Stimulated activated CD8-positive, alpha-beta memory T cell treated with anti-CD3 and anti-CD28 coated beads, Interleukin-15, amount 100 ng/mL, for 24 hours (primary cell): ENCODE data around the gene TOP2A.

Experiments used
- DNase-seq: peaks from one replicate; pipeline ENCODE4 v3.0.0-alpha.2; 2020; ENCODE audit warnings: low read depth

TOP2A gene, protein sequence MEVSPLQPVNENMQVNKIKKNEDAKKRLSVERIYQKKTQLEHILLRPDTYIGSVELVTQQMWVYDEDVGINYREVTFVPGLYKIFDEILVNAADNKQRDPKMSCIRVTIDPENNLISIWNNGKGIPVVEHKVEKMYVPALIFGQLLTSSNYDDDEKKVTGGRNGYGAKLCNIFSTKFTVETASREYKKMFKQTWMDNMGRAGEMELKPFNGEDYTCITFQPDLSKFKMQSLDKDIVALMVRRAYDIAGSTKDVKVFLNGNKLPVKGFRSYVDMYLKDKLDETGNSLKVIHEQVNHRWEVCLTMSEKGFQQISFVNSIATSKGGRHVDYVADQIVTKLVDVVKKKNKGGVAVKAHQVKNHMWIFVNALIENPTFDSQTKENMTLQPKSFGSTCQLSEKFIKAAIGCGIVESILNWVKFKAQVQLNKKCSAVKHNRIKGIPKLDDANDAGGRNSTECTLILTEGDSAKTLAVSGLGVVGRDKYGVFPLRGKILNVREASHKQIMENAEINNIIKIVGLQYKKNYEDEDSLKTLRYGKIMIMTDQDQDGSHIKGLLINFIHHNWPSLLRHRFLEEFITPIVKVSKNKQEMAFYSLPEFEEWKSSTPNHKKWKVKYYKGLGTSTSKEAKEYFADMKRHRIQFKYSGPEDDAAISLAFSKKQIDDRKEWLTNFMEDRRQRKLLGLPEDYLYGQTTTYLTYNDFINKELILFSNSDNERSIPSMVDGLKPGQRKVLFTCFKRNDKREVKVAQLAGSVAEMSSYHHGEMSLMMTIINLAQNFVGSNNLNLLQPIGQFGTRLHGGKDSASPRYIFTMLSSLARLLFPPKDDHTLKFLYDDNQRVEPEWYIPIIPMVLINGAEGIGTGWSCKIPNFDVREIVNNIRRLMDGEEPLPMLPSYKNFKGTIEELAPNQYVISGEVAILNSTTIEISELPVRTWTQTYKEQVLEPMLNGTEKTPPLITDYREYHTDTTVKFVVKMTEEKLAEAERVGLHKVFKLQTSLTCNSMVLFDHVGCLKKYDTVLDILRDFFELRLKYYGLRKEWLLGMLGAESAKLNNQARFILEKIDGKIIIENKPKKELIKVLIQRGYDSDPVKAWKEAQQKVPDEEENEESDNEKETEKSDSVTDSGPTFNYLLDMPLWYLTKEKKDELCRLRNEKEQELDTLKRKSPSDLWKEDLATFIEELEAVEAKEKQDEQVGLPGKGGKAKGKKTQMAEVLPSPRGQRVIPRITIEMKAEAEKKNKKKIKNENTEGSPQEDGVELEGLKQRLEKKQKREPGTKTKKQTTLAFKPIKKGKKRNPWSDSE (N-terminal part only)

DNA sequence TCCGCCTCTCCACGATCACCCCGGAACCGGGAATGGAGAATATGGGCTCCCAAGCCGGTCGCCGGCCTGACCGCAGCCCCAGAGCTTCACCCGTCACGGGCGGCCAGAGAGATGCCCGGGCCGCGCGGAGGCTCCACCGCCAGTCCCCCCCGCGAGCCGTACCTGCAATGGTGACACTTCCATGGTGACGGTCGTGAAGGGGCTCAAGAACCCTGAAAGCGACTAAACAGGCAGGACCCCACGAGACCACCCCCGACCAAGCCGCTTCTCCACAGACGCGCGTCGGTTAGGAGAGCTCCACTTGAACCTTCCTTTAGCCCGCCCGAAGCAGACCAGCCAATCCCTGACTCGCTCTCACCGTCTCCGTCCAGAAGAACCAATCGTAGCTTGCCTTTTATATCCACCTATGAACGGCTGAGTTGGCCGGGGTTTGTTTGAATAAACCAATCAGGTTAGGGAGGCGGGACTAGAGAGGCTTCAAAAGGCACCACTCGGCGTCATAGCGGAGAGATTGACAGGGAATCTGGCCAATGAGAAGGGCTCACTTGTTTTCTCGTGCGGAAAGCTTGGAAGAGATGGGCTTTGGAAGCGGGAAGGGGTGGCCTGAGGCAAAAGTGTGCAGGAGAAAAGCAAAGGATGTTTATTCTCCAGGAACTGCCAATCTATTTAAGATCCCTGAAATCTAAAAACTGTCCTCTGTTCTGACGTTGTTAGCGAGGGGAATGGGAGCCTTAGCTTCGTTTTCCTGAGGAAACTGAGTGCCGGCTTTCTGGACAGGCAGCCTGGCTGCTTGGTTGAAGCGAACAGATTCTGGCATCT lies at the start of gene TOP2A:
Gene TOP2A (minus strand): TSS at position 288 of the 819 bp plus-strand sequence. CDS start 105 bp downstream, at position 183.
- DNase-seq = peak; percentile 82

DNA sequence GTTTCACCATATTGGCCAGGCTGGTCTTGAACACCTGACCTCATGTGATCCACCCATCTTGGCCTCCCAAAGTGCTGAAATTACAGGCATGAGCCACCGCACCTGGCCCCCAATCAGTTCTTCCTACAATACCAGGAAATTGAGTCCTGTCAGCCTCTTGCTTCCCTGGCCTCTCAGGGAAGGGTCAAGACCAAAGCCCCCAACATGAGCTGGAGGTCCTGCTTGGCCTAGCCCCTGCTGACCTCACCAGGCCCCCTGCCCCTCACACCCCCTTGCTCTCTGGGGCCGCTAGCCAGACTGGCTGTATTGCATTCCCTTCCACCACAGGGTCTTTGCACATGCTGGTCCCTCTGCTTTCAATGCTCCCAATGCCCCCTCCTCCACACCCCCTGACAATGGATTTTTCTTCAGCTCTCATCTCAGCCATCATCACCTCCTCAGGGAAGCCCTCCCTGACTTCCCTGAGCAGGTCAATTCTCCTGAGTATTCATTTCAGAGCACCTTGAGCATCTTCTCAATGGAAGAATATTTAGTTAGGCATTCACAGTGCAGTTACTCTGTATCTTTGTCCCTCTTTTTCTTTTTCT lies 49.7 kb upstream of the TOP2A start:
- no peak for DNase-seq

DNA sequence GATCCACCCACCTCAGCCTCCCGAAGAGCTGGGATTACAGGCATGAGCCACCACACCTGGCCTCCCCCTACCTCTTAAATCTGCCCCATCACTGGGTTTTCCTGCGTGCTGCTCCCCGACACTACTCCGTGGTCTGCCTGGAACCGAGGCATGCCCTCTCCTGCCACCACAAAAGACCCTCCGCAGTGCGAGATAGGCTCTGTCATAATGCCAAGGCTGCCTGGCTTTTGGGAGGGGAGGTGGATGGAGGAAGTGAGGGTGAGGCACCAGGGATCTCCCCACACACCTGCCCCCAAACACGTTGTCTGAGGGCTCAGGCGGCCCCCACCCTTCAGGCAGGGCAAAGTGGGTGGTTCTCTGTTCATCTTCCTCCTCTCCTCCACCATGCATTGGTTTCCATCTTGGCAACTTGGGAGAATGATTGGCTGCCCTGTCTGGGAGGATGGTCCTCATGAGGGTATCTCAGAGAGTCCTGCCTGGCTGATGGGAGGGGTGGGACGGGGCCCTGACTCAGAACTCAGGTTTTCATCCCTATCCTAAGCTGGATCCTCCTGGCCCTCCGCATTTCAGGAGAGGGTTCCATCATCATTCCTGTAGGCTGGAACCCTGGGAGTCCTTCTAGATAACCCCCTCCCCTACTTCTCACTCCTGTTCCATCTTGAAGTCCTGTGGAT lies 48.7 kb upstream of the TOP2A start:
- no peak for DNase-seq

DNA sequence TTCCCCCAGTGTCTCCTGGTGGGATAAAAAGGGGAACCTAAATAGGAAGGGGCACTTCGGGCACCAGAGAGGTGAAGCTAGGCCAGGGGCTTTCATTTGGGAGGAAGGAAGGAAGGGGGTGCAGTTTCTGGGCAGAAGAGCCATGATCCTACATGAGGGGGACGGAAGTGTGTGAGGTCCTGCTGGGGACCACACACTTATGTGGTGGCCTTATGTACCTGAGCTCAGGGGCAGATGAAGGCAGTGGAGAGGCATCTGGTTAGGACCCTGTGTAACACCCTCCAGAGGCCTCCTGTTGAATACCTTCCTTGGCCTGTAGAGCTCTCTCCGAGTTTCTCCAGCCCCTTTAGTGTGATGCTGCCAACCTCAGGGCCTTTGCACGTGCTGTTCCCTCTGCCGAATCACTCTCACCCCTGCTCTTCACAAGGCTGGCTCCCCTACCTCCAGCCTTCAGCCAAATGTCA lies 46.7 kb upstream of the TOP2A start:
- DNase-seq = no peak

DNA sequence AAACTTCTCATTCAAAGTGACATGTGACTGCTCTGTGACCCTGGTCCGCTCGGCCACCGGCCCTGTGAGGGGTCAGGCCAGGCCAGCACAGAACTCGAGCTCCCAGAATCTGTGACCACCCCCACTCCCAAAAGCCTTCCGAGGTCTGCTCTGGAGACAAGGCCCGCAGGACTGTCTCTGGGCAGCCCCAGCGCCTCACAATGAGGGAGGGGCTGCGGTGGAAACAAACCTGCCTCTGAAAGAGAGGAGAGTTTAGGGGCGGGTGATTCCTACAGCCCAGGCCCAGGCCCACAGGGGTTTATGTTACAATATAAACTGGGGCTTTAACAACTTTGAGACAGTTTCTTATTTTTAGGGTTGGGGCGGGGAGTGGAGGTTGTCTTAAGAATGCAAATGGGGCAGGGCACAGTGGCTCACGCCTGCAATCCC lies 45.4 kb upstream of the TOP2A start:
- no peak for DNase-seq

DNA sequence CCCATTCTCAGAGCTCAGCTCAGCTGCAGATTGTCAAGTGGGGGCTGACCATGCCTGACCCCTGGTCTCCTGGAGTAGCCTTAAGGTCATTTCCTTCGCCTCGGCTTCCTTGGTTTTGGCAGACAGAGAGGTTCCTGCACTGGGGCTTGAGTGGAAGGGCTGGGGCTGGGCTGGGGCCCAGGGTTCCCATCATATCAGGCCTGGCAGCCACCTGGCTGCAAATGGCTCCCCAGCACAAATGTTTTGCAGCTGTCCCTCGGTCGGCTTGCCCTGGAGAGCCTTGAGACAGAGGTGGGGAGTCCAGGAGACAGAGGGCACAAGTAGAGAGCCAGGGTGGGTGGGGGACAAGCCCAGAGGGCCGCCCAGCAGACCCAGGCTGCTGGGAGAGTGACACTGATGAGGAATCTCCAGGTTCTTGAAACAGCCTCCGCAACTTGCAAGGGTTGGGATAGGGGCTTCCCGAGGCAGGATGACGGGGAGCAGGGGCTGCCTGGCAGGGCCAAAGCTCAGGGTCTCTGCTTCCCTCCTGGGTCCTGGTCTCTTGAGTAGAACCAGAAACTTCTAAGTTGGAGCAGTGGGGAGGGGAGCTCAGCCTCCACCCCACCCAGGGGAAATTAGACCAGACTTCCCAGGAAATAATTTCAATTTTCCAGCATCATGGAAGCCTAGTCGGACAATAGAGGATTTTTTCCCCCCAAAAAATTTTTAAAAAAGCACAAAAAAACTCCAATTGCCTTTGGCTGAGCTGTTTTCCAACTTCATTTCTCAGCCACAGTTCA lies 44.8 kb upstream of the TOP2A start:
- no peak for DNase-seq

DNA sequence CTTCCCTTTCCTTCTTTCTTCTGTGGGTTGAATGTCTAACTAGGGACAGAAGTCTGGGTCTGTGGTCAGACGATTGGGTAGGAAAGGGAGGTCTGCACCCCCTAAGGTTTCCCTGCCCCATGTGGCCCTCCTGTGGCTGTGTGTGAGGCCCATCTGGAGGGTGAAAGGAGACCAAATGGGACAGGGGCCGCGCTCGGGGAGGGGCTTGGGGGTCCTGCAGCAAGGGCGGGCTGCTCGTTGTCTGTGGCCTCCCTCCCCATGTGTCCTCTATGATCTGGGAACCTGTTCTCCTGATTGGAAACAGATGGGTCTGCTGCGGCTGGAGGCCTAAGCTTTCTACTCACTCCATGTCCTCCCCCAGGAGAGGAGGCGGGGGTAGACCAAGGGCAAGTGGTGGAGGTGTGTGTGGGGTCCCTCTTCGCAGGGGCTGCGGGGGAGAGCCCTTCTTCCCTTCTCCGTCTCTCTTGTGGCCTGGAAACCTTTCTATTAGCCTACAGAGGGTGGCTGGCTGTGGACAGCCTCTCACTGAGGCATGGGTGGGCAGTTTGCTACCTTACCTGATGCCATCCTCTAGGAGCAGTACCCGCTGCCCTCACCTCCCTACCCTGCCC lies 44.1 kb upstream of the TOP2A start:
- DNase-seq = no peak

DNA sequence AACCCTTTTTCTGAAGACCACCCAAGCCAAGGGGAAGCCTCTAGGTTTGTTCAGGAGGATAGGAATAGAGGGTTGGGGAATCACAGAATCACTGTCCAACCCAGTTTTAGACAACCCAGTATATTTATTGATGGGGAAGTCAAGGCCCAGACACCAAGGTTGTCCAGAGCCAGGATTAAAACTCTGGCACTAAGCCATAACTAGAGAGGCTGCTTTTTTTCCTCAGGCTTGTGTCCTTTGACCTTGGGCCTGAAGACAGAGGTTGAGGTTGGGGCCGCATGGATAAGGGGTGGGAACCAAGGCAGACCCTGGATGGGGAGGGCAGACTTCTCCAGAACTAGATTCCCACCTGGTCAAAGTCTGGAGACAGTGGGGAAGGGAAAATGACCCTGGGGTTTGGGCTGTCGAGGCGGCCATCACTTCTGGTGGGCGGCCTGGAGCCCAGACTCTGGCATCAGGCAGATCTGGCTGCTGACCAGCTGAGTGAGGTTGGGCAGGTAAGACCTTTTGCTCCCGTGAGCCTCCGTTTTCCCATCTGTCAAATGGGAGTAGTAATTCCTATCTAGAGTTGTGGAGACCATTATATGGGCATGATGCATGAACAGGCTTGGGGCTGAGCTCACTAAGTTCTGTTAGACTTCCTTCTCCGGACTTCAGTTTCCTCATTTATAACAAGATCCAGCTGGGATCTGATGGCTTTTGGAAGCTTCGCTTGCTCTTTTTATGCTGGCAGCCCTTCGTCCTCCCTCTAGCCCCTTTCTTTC lies 43.5 kb upstream of the TOP2A start:
- DNase-seq = no peak

DNA sequence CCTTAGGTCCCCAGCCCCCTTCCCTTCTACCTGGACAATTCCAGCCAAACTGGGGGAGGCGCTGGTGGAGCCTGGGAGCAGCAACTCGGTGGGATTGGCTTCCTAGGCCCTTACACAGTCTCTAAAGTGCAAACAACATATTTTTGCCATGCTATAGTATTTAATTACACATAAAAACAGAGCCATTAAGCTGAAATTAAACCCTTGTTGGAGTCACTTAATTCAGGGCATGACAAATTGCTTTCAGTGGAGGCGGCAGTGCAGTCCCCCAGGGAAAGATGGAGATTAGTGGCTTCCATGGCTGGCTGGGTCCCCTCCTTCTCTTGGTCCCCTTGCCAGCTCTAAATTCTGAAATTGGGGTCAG lies 42.9 kb upstream of the TOP2A start:
- no peak for DNase-seq

DNA sequence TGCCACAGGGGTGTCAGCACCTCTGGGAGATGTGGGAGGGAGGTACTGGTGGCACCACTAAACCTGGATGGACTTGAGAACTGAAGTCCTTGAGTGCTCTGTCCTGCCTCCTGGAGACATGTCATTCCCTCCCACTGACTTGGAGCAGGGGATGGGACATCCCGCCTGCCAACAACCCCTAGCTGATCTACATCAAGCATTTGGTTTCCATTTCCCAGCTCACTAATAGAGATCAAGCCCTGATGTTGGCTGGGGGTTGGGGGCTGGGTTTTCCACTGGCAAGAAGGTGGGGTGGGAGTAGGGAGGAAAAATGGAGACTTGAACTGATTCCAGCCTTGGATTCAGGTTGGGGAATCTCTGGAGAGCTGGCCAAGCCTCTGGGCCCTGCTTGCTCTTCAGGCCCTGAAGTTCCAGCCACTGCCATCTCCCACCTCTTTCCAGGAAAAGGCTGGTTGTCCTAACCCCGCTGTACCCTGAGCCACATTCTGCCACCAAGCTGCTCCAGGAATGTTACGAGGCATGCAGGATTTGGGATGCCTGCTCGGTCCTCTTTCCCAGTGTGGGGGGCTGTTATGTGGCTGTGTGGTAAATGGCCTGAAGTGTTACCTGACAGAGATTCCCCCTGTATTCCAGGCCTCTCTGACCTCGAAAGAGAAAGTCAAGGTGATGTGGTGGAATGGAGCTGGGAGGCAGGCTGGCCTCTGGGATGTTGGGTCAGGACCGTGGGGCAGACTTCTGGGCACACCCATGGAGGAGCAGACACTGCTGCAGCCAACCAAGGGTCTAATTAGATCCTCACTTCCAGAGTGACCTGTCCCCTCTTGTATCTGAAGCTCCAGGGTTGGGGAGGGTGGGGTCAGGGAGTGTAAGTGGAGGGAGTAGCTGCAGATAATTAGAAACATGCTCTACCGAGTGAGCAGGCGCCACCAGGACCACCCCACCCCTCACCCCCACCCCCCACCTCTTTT lies 42.2 kb upstream of the TOP2A start:
- DNase-seq = no peak

DNA sequence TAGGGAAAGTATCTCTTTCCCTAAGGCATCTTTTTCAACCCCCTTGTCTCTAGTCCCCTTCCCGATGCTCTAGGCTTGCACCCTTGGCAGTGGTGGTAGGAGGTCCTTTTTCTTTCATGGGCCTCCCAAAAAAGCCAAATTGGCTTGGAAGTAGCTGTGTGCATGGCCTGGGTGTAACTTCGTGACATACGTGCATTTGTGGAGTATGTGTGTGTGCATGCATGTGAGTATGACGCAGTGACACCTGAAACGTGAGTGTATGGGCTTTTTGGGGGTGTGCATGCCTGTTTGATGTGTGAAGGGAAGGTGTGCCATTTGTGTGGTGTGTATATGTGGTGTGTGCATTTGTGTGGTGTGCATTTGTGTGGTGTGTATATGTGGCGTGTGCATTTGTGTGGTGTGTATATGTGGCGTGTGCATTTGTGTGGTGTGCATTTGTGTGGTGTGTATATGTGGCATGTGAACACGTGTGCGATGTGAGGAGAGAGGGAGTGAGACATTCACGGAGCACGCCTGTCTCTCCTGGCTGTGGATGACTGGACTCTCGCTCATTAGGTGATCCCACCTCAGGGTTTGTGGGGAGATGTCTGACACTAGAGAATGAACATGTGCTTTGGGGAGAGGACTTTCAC lies 41.3 kb upstream of the TOP2A start:
- no peak for DNase-seq

DNA sequence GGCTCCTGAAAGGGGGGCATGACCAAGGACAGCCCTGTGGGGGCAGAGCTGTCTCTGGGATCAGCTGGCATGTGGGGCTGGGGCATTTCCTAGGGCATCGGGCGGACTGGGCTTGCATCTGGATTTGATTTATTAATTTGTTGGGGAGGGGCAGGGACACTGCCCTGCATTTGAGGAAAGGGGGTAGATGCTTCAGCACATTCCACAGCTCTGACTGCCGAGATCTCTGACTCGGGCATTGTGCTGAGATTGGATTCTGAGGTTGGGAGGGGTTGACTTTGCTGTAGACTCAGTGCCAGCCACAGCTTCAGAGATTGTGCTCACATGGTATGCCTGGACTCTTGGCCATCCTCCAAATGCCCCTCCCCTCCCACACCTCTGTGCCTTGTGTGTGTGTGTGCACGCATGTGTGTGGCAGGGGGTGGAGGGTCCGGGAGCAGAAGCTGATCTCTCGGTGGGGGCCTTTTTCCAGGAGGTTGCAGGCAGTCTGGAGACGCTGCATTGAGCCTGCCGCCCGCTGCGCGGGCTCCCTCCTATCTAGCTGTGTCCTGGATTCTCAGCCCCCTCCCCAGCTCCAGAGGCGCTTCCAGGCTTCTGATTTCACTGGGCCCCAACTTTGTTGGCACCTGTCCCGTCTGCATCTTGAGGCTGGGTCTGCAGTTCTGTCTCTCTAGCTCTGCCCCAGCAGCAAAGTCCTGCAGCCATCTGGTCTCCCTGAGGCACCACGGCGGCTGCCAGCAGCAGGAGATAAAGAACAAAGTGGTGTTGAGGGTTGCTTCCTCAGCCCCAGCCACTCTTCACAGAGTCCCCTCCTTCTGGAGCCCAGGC lies 40.5 kb upstream of the TOP2A start:
- DNase-seq = no peak

DNA sequence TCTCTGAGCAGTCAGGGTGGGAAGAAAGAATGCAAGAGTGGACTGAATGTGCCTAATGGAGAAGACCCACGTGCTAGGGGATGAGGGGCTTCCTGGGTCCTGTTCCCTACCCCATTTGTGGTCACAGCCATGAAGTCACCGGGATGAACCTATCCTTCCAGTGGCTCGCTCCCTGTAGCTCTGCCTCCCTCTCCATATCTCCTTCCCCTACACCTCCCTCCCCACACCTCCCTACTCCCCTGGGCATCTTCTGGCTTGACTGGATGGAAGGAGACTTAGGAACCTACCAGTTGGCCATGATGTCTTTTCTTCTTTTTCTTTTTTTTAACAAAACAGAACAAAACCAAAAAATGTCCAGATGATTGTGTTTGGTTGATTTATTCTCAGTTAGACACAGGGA lies 39.7 kb upstream of the TOP2A start:
- DNase-seq = no peak

DNA sequence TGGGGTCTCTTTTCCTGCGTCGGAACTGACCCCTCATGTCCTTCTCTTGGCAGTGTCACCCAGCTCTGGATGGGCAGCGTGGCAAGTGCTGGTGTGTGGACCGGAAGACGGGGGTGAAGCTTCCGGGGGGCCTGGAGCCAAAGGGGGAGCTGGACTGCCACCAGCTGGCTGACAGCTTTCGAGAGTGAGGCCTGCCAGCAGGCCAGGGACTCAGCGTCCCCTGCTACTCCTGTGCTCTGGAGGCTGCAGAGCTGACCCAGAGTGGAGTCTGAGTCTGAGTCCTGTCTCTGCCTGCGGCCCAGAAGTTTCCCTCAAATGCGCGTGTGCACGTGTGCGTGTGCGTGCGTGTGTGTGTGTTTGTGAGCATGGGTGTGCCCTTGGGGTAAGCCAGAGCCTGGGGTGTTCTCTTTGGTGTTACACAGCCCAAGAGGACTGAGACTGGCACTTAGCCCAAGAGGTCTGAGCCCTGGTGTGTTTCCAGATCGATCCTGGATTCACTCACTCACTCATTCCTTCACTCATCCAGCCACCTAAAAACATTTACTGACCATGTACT lies 38.8 kb upstream of the TOP2A start:
- no peak for DNase-seq

DNA sequence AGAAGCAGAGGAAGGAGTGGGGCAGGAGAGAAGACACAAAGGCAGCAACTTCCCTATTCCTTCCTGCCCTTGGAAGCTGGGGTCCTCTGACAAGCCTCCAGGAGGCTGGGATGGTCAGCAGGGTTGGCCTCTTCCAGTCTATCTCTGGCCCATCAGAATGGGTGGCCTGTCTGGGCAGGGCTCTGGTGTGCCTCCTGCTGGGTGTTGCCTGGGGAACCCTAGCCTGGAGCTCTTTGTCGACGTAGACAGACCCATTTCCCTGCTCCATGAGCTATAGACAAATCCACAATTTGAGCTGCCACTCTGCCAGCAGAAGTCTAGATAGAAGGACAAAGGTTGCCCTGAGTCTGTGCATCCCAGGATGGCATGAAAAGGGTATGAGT lies 36.9 kb upstream of the TOP2A start:
- DNase-seq = no peak
